ENCODE results near the gene AMDHD2.
"Not testable (repeated sequence)": the region's sequence is repeated elsewhere in the genome, so short reads cannot be mapped to it uniquely, and the experiment has no call there.

AMDHD2 gene

DNA sequence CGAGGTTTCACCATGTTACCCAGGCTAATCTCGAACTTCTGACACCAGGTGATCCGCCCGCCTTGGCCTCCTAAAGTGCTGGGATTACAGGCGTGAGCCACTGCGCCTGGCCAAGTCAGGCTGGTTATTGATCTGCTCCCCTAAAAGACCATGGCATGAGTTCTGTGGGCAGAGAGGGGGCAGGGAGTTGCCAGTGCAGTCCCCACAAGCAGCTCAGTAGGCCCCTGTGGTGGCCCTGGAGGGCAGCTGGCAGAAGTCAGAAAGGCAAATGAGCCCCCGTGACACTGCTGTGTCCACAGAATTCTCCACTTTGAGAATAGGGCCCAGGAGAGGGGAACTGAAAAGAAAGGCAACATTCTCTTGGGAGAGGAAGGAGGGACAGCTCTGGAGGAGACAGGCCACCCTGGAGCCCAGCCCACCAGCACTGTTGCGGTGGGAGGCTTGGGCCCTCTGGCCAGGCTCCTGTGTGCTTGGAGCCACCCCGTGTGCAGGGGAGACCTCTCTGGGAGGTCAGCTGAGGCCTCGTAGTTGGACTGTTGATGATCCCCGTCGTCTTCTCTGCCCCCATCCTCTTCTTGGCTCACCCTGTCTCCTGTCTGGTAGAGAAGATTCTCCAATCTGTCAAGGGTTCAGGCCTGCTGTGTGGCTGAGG lies 2.1 kb upstream of the AMDHD2 start:
- no peak for DNase-seq (ENCODE audit: low read depth)

GRCh38 chr16:2518823-2519710 lies 1.1 kb upstream of the AMDHD2 start:
- DNase-seq (ENCODE audit: low read depth): no peak

GRCh38 chr16:2519711-2520080 lies 475 bp upstream of the AMDHD2 start:
- DNase-seq (ENCODE audit: low read depth): no peak

DNA sequence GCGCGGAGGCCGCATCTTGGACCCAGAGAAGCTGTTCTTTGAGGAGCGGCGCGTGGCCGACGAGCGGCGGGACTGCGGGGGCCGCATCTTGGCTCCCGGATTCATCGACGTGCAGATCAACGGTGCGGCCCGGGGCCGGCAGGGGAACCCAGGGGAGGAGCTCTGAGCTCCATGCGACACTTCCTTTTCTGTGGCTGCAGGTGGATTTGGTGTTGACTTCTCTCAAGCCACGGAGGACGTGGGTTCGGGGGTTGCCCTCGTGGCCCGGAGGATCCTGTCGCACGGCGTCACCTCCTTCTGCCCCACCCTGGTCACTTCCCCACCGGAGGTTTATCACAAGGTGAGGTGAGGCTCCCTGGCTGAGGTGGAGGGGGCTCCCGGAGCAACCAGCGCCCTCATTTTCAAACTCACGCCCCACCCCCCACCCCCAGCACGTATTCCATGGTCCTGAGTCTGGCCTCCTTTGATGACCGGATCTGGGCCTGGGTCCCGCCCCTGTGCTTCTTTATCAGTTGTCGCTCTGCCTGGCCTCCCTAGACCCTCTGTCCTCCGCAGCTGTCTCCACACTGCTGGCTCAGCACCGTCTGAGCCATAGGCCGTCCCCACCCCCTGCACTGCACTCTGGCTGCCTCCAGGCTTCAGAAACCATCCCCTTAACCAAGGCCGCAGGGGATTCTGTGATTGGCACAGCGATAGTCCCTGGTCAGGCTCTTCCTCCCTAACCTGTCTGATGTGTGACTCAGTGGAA lies 787 bp downstream of the AMDHD2 start:
- DNase-seq (ENCODE audit: low read depth): peak; percentile 20

GRCh38 chr16:2523801-2524231 lies 3.6 kb downstream of the AMDHD2 start:
- no peak for DNase-seq (ENCODE audit: low read depth)

GRCh38 chr16:2524339-2524938 lies 4.3 kb downstream of the AMDHD2 start:
- no peak for DNase-seq (ENCODE audit: low read depth)

DNA sequence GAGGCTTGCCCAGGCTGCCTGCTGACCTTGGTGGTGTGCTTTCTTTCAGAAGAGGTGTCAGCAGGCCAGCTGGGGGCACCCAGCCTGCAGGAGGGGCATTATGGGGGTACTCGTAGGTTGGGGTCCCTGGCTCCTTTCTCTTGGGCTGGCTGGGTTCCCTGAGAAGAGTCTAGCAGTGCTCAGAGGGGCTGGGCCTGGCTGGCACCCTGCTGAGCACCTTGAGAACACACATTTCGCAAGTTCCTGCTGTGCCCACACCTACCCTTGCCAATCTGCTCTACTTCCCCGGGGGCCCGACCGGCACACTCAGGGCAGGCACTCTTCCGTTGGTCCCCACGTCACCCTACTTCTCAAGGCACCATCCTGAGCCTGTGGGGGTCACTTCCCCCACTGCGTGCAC lies 6.0 kb downstream of the AMDHD2 start:
- DNase-seq (ENCODE audit: low read depth): no peak

DNA sequence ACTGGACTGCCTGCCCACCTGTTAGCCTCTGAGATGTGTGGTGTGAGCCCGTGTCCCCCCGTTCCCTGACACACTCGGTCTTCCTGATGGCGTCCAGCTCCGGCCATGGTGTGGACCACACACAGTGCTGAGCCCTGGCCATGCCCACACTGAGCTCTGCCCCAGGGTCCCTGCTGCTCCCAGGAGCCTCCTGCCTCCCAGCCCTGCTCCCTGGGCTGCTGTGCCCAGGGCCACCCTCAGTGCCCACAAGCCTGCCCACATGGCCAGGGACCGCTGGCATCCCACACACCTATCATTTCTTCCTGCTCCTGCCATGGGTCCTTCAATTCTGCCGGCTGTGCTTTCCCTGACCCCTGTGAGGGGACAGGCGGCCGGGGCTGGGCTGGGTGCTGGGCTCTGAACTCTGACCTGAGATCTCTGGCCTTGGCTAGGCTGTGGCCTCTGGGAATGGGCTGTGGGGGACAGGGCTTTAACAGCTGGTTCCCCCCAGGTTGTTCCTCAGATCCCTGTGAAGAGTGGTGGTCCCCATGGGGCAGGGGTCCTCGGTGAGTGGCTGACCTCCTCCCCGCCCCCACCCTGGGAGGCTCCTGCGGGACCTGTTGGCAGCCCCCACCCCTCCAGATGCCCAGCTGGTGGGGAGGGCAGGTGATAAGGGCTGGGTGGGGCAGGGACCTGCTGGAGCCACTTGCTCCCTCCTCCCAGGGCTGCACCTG lies 7.1 kb downstream of the AMDHD2 start:
- no peak for DNase-seq (ENCODE audit: low read depth)

DNA sequence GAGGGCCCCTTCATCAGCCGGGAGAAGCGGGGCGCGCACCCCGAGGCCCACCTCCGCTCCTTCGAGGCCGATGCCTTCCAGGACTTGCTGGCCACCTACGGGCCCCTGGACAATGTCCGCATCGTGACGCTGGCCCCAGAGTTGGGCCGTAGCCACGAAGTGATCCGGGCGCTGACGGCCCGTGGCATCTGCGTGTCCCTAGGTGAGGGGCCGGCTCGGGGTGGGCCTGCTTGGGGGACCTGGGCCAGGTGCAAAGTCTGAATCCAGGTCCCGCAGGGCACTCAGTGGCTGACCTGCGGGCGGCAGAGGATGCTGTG lies 7.6 kb downstream of the AMDHD2 start:
- no peak for DNase-seq (ENCODE audit: low read depth)

DNA sequence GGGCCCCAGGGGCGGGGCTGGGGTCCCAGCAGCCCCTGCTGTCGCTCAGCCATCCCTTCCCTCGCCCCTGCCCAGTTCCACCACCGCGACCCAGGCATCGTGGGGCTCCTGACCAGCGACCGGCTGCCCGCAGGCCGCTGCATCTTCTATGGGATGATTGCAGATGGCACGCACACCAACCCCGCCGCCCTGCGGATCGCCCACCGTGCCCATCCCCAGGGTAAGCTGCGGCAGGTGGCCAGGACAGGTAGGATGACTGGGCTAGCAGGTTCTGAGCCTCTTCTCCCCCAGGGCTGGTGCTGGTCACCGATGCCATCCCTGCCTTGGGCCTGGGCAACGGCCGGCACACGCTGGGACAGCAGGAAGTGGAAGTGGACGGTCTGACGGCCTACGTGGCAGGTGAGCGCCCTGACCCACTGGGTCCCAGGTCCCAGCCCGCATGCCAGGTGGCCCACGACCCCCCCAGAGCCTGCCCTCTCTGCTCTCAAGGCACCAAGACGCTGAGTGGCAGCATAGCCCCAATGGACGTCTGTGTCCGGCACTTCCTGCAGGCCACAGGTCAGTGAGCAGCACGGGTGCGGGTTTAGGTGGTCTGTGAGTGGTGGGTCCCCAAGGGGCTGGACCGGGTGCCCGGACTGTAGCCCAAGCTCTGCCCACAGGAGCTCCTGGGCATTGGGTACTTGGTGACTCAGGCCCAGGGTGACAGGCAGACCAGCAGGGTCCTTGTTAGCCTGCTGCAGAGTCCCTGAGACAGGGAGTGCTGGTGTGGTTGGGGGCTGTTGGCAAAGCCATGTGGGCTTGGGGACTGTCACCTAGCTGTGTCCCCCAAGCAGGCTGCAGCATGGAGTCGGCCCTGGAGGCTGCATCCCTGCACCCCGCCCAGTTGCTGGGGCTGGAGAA lies 8.2 kb downstream of the AMDHD2 start:
- no peak for DNase-seq (ENCODE audit: low read depth)

GRCh38 chr16:2529061-2529931 lies 9.1 kb downstream of the AMDHD2 start:
- no peak for DNase-seq (ENCODE audit: low read depth)

DNA sequence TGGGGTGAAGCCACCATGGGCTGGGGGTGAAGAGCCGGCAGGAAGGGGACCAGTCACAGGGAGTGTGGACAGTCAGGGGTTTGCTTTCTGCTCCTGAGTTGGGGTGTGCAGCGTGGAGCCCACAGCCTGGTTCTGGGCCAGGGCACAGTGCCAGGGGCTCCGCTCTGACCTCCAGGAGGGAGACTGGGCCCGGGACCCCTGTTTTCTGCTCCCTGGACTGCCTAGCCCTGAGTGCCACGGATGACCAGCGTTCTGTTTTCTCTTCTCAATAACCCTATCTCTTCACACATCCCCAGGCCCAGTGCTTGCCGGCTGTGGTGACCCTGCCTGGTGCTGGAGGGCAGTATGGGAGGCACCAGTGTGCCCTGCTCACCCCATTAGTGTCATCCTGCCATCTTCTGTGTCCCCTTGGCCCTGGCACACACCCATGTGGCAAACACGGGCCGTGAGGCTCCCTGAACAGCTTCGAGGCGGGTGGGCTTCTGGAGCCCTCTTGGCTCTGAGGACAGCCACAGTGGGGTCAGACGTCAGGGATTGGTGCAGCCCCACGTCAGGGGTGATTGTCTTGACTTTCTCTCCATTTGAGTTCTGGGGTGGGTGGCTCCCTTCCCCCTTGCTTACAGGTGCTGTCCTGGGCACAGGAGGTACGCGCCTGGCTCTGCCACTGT lies 9.9 kb downstream of the AMDHD2 start:
- DNase-seq (ENCODE audit: low read depth): no peak

- no peak for DNase-seq (ENCODE audit: low read depth)
Observed at GRCh38 chr16:2530629-2531318, 10.6 kb downstream of the AMDHD2 start.

- no peak for DNase-seq (ENCODE audit: low read depth)
Observed at GRCh38 chr16:2531371-2531695, 11.2 kb downstream of the AMDHD2 start, which contains the start of gene CEMP1. CEMP1 (minus strand) TSS chr16:2531408; CDS start chr16:2531073, 335 bp downstream.

GRCh38 chr16:2531696-2532493 lies 11.7 kb downstream of the AMDHD2 start:
- peak; percentile 95 for DNase-seq (ENCODE audit: low read depth)

DNA sequence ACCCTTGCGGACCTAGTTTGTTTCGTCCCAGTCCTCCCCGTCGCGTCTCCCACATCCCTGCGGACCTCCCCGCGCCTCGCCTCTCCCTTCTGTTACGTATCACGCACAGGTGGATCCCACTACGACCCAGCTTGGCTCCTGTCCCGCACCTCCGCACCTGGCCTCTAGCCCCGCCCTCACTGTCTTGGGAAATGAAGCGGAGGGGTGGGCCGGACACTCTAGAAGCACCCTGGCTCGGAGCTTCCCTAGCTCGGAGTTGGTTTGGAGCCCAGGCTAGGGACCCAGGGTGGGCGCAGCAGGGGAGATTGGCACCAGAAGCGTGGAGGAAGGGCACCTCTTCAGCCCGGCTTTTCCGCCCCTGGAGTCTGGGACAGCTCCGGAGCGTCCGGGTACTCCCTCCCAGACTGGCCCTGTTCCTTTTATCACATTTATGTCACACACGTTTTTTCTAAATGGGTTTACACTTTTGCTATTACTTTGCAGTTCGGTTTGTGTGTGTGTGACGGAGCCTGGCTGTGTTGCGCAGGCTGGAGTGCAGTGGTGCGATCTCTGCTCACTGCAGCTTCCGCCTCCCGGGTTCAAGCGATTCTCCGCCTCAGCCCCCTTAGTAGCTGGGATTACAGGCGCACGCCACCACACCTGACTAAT lies 12.4 kb downstream of the AMDHD2 start:
- DNase-seq (ENCODE audit: low read depth): peak; percentile 18

DNA sequence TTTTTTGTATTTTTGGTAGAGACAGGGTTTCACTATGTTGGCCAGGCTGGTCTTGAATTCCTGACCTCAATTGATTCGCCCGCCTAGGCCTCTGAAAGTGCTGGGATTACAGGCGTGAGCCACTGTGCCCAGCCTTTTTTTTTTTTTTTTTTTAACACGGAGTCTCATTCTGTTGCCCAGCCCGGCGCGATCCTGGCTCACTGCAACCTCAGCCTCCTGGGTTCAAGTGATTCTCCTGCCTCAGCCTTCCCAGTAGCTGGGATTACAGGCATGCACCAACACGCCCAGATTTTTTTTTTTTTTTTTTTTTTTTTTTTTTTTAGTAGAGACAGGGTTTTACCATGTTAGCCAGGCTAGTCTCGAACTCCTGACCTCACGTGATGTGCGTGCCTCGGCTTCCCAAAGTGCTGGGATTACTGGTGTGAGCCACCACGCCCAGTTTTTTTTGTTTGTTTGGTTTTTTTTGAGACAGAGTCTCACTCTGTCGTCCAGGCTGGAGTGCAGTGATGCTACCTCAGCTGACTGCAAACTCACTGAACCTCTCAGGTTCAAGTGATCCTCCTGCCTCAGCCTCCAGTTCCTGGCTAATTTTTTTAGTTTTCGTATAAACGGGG lies 13.1 kb downstream of the AMDHD2 start:
- not testable (repeated sequence) for DNase-seq (ENCODE audit: low read depth)
